Brain microvascular endothelial cell (primary cell): ENCODE measurements around the gene GPLD1.
"Not testable (repeated sequence)": the region's sequence is repeated elsewhere in the genome, so short reads cannot be mapped to it uniquely, and the experiment has no call there.

Source experiments
- DNase-seq: peaks from one replicate; pipeline ENCODE4 v3.0.0-alpha.2; 2020
- H3K27ac ChIP-seq: fragments of 250-450 bp; sonication (Bioruptor Pico); 2 replicates; pipeline ENCODE4 v1.5.1; 2020; ENCODE audit warnings: mild to moderate bottlenecking, moderate library complexity
- H3K27me3 ChIP-seq: fragments of 250-450 bp; sonication (Bioruptor Pico); replicated peaks from 2 replicates; pipeline ENCODE4 v1.5.1; 2020; ENCODE audit warnings: mild to moderate bottlenecking
- H3K36me3 ChIP-seq: fragments of 250-450 bp; sonication (Bioruptor Pico); replicated peaks from 2 replicates; pipeline ENCODE4 v1.5.1; 2020; ENCODE audit warnings: mild to moderate bottlenecking
- H3K4me3 ChIP-seq: 2 replicates; pipeline ENCODE4 v1.5.1; 2011; ENCODE audit warnings: low read depth, mild to moderate bottlenecking, control low read depth, low read length, moderate library complexity
- in situ Hi-C: cut with HindIII; loops from 2 replicates; pipeline ENCODE4 v1.10.0; 2017; ENCODE audit warnings: low sequenced_read_pairs, low pct_ligation_motif_present
- TF ChIP-seq, protein P1 (sequence below): IDR thresholded peaks from 2 replicates; pipeline ENCODE4 v1.5.1; 2011; ENCODE audit warnings: low read depth, mild to moderate bottlenecking, moderate library complexity, low read length, control low read depth, inconsistent platforms; ENCODE audit errors: missing control alignments

GPLD1 gene

GRCh38 chr6:24419526-24419925 lies 69.9 kb downstream of the GPLD1 start:
- Histone ChIP-seq H3K36me3 (peaks cover 47% of the 10 kb centered on the region), H3K27me3 (no peaks in the 10 kb centered on the region), H3K27ac (no peak overlapping the region), H3K4me3 (no peak overlapping the region)
- peak; percentile 16 for DNase-seq
- TF ChIP-seq, protein P1, sequence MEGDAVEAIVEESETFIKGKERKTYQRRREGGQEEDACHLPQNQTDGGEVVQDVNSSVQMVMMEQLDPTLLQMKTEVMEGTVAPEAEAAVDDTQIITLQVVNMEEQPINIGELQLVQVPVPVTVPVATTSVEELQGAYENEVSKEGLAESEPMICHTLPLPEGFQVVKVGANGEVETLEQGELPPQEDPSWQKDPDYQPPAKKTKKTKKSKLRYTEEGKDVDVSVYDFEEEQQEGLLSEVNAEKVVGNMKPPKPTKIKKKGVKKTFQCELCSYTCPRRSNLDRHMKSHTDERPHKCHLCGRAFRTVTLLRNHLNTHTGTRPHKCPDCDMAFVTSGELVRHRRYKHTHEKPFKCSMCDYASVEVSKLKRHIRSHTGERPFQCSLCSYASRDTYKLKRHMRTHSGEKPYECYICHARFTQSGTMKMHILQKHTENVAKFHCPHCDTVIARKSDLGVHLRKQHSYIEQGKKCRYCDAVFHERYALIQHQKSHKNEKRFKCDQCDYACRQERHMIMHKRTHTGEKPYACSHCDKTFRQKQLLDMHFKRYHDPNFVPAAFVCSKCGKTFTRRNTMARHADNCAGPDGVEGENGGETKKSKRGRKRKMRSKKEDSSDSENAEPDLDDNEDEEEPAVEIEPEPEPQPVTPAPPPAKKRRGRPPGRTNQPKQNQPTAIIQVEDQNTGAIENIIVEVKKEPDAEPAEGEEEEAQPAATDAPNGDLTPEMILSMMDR: no peak
- in situ Hi-C loops: no loop called here

DNA sequence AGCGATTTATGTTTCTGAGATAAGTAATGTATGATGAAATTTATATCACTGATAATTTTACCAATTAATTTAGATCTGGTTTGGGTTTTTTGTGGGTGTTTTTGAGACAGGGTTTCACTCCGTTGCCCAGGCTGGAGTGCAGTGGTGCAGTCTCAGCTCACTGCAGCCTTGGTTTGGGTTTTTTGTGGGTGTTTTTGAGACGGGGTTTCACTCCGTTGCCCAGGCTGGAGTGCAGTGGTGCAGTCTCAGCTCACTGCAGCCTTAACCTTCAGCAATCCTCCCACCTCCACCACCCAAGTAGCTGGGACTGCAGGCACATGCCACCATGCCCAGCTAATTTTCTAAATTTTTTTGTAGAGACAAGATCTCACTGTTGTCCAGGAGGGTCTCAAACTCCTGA lies 73.6 kb downstream of the GPLD1 start:
- in situ Hi-C loops: no loop called here
- TF ChIP-seq, protein P1: no peak
- Histone ChIP-seq H3K36me3 (peaks cover 44% of the 10 kb centered on the region), H3K27me3 (no peaks in the 10 kb centered on the region), H3K4me3 (no peak overlapping the region), H3K27ac (no peak overlapping the region)
- no peak for DNase-seq

DNA sequence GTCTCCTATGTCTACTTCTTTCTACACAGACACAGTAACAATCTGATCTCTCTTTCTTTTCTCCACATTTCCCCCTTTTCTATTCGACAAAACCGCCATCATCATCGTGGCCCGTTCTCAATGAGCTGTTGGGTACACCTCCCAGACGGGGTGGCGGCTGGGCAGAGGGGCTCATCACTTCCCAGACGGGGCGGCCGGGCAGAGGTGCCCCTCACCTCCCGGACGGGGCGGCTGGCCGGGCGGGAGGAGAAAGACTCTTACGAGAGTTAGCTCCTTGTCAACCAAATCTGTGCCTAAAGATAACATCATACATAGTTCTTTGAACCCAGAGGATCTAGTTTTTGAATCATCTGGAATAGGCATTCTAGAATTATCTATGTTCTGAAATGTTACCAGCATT lies 74.8 kb downstream of the GPLD1 start:
- H3K27ac ChIP-seq, in situ Hi-C loops, DNase-seq, H3K27me3 ChIP-seq, H3K4me3 ChIP-seq: not testable (repeated sequence)
- peaks cover 35% of the 10 kb centered on the region for H3K36me3 ChIP-seq

DNA sequence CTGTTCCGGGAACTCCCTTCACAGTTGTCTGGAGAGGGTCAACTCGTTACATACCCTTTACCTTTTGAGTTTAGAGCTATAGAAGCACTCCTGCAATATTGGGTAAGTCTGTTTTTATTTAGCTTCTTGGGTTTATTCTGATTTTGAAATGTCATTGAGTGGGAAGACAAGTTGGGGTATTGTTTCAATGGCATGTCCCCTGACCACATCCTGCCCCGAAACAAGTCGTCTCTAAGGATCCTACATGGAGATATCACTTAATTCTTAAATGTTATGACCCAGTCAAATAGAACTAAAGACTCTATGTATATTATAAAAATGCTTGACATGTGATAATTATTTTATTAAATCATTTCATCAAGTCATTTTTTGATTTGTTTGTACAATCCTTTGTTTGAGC lies 77.1 kb downstream of the GPLD1 start:
- Histone ChIP-seq H3K27ac (no peak overlapping the region), H3K36me3 (peaks cover 33% of the 10 kb centered on the region), H3K27me3 (no peaks in the 10 kb centered on the region), H3K4me3 (no peak overlapping the region)
- DNase-seq: no peak
- TF ChIP-seq, protein P1: no peak
- in situ Hi-C loops: no loop called here

GRCh38 chr6:24410622-24411021 lies 78.8 kb downstream of the GPLD1 start:
- in situ Hi-C loops: no loop called here
- TF ChIP-seq, protein P1: no peak

DNA sequence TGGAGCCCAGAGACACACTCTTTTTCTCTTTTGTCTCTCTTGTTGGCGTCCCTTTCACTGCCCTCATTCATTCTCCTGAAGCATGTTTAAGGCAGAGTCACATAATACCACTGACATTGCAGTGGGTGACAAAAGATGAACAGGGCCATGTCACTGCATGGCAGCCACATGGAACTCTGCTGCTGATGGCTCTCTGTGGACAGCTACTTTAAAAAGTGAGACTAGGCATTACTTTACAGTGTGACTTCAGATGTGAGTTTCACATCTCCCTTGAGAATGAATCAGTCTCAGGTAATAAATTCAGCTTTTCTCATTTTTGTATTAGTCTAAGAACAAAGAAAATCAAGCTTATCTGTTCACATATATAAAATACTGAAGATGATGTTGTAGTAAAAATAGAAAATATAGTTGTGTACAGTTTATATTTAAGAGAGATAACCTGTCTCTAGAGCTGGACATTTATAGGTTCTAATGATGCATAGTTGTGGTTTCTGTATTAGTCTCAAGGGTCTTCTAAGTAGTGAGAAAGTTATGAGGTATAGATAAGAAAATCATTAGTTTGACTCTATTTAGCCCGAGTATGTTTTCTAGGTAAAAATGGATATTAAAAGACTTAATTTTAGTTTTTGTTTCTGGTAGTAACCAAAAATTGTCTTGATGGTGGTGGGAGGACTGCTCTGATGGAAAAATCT lies 80.5 kb downstream of the GPLD1 start:
- no peak for DNase-seq
- H3K27ac ChIP-seq: no peak overlapping the region
- TF ChIP-seq, protein P1: no peak
- H3K27me3 ChIP-seq: no peaks in the 10 kb centered on the region
- in situ Hi-C loops: no loop called here
- H3K36me3 ChIP-seq: peaks cover 41% of the 10 kb centered on the region
- no peak overlapping the region for H3K4me3 ChIP-seq

More at GRCh38 chr6:24410622-24411021, 78.8 kb downstream of the GPLD1 start:
- peaks cover 36% of the 10 kb centered on the region for H3K36me3 ChIP-seq
- H3K27ac ChIP-seq: no peak overlapping the region
- H3K4me3 ChIP-seq: no peak overlapping the region
- no peak for DNase-seq
- H3K27me3 ChIP-seq: no peaks in the 10 kb centered on the region
